GM21423 (cell line): ENCODE measurements around the gene SUPT3H.
"Not testable (repeated sequence)": the region's sequence is repeated elsewhere in the genome, so short reads cannot be mapped to it uniquely, and the experiment has no call there.

ENCODE experiments used
- ATAC-seq: cut with Tn5 transposase; IDR thresholded peaks from one replicate; pipeline ENCODE4 v1.9.1; 2021; ENCODE audit warnings: mild to moderate bottlenecking, moderate library complexity; ENCODE audit not compliant: unreplicated experiment

SUPT3H gene

GRCh38 chr6:45327956-45328522, 49.7 kb downstream of the SUPT3H start, which contains the start of gene RUNX2:
Gene RUNX2 (plus strand): TSS chr6:45328330. CDS start chr6:45328727, 397 bp downstream.
- ATAC-seq: no peak

GRCh38 chr6:45326698-45327417, 50.9 kb downstream of the SUPT3H start:
- ATAC-seq: no peak

GRCh38 chr6:45323656-45324224, 54.0 kb downstream of the SUPT3H start:
- no peak for ATAC-seq

GRCh38 chr6:45320349-45320748, 57.4 kb downstream of the SUPT3H start:
- ATAC-seq: no peak

GRCh38 chr6:45314146-45314545, 63.6 kb downstream of the SUPT3H start:
- no peak for ATAC-seq

GRCh38 chr6:45310118-45310788, 67.5 kb downstream of the SUPT3H start:
- ATAC-seq: no peak

- ATAC-seq: no peak
Measured at GRCh38 chr6:45305546-45305945, 72.2 kb downstream of the SUPT3H start.

GRCh38 chr6:45302832-45303231, 74.9 kb downstream of the SUPT3H start:
- no peak for ATAC-seq

GRCh38 chr6:45301348-45302142, 76.2 kb downstream of the SUPT3H start:
- ATAC-seq: no peak

GRCh38 chr6:45300736-45301135, 77.0 kb downstream of the SUPT3H start:
- ATAC-seq: no peak

- no peak for ATAC-seq
Measured at GRCh38 chr6:45299096-45299581, 78.6 kb downstream of the SUPT3H start.

- no peak for ATAC-seq
Measured at GRCh38 chr6:45297320-45297719, 80.4 kb downstream of the SUPT3H start.

- ATAC-seq: not testable (repeated sequence)
Measured at GRCh38 chr6:45294065-45294701, 83.6 kb downstream of the SUPT3H start.

- no peak for ATAC-seq
Measured at GRCh38 chr6:45293306-45293705, 84.4 kb downstream of the SUPT3H start.

GRCh38 chr6:45289751-45290514, 87.8 kb downstream of the SUPT3H start:
- no peak for ATAC-seq

- not testable (repeated sequence) for ATAC-seq
Measured at GRCh38 chr6:45286707-45287106, 91.0 kb downstream of the SUPT3H start.

GRCh38 chr6:45278367-45278766, 99.4 kb downstream of the SUPT3H start:
- no peak for ATAC-seq

GRCh38 chr6:45277741-45278140, 100.0 kb downstream of the SUPT3H start:
- ATAC-seq: not testable (repeated sequence)

- no peak for ATAC-seq
Measured at GRCh38 chr6:45275358-45275757, 102.4 kb downstream of the SUPT3H start.
